22Rv1 (cell line): ENCODE results near the gene CFAP251.
"Not testable (repeated sequence)": the region's sequence is repeated elsewhere in the genome, so short reads cannot be mapped to it uniquely, and the experiment has no call there.

Experiments used
- H3K27ac ChIP-seq: fragments of 450-650 bp; 2 replicates; pipeline ENCODE4 v1.5.1; 2017
- CTCF ChIP-seq: fragments of 450-650 bp; IDR thresholded peaks from 2 replicates; pipeline ENCODE4 v1.5.1; 2017; ENCODE audit warnings: mild to moderate bottlenecking
- ZFX ChIP-seq: fragments of 450-650 bp; IDR thresholded peaks from 2 replicates; pipeline ENCODE4 v1.6.1; 2017; ENCODE audit warnings: antibody characterized with exemption, borderline replicate concordance

The CFAP251 gene

GRCh38 chr12:121917950-121918678, at the start of gene CFAP251:
Gene CFAP251 (plus strand): TSS chr12:121918592. CDS start chr12:121921306, 2,714 bp downstream.
- TF ChIP-seq ZFX: no peak
- TF ChIP-seq CTCF: peak; percentile 87
- peak within 1 kb of the TSS; percentile 71 for H3K27ac ChIP-seq

GRCh38 chr12:121869229-121869628, 49.2 kb upstream of the CFAP251 start:
- not testable (repeated sequence) for H3K27ac ChIP-seq

GRCh38 chr12:121871467-121871866, 46.9 kb upstream of the CFAP251 start:
- no peak for TF ChIP-seq ZFX
- TF ChIP-seq CTCF: no peak
- H3K27ac ChIP-seq: no peak overlapping the region

GRCh38 chr12:121872546-121873215, 45.7 kb upstream of the CFAP251 start:
- no peak overlapping the region for H3K27ac ChIP-seq
- TF ChIP-seq CTCF: no peak
- no peak for TF ChIP-seq ZFX

GRCh38 chr12:121873216-121873569, 45.2 kb upstream of the CFAP251 start:
- no peak for TF ChIP-seq ZFX
- no peak for TF ChIP-seq CTCF
- H3K27ac ChIP-seq: no peak overlapping the region

GRCh38 chr12:121874071-121874470, 44.3 kb upstream of the CFAP251 start:
- TF ChIP-seq CTCF: no peak
- TF ChIP-seq ZFX: no peak
- no peak overlapping the region for H3K27ac ChIP-seq

- TF ChIP-seq ZFX (no peak), CTCF (no peak)
Measured at GRCh38 chr12:121875582-121875981, 42.8 kb upstream of the CFAP251 start.

GRCh38 chr12:121876080-121876447, 42.3 kb upstream of the CFAP251 start:
- not testable (repeated sequence) for H3K27ac ChIP-seq

More at GRCh38 chr12:121875582-121875981, 42.8 kb upstream of the CFAP251 start:
- no peak overlapping the region for H3K27ac ChIP-seq
